ENCODE results near the gene B3GNT5. TPM values are rescaled to one million over a fixed set of nuclear protein-coding genes. Genes with fewer than 3 reads are reported as not detected.

The B3GNT5 gene
- polyA plus RNA-seq, 1 donor: 81.4 TPM

- no peak overlapping the region for H3K4me3 ChIP-seq (ENCODE audit: low read length)
- no peaks in the 10 kb centered on the region for H3K9me3 ChIP-seq (ENCODE audit: control insufficient read depth, low read depth, low read length)
- no CpG with 5 or more reads among the region's 2 CpGs for WGBS (ENCODE audit: insufficient coverage, low lambda C conversion rate)
- H3K27me3 ChIP-seq (ENCODE audit: control insufficient read depth, insufficient read depth, low read length): no peaks in the 10 kb centered on the region
- H3K36me3 ChIP-seq (ENCODE audit: control insufficient read depth, insufficient read depth, low read length): peaks cover 3% of the 10 kb centered on the region
- H3K4me1 ChIP-seq (ENCODE audit: control insufficient read depth, insufficient read depth, low read length): no peaks in the 10 kb centered on the region
- no peak overlapping the region for H3K27ac ChIP-seq (ENCODE audit: low read length)
- DNase-seq: peak in 1 of 2 donors; percentile 69
Measured at GRCh38 chr3:183275418-183275817, 22.4 kb downstream of the B3GNT5 start.

GRCh38 chr3:183275937-183276336 lies 22.9 kb downstream of the B3GNT5 start:
- Histone ChIP-seq H3K27ac (ENCODE audit: low read length) (no peak overlapping the region), H3K9me3 (ENCODE audit: control insufficient read depth, low read depth, low read length) (no peaks in the 10 kb centered on the region), H3K36me3 (ENCODE audit: control insufficient read depth, insufficient read depth, low read length) (no peaks in the 10 kb centered on the region), H3K27me3 (ENCODE audit: control insufficient read depth, insufficient read depth, low read length) (no peaks in the 10 kb centered on the region), H3K4me3 (ENCODE audit: low read length) (no peak overlapping the region), H3K4me1 (ENCODE audit: control insufficient read depth, insufficient read depth, low read length) (no peaks in the 10 kb centered on the region)
- DNase-seq: no peak
- 71% methylated on average over 1 of the region's 3 CpGs for WGBS (ENCODE audit: insufficient coverage, low lambda C conversion rate)

- no CpG with 5 or more reads among the region's 5 CpGs for WGBS (ENCODE audit: insufficient coverage, low lambda C conversion rate)
Measured at GRCh38 chr3:183277260-183277659, 24.2 kb downstream of the B3GNT5 start.

GRCh38 chr3:183278479-183279088 lies 25.5 kb downstream of the B3GNT5 start:
- H3K4me1 ChIP-seq (ENCODE audit: control insufficient read depth, insufficient read depth, low read length): no peaks in the 10 kb centered on the region
- no peaks in the 10 kb centered on the region for H3K9me3 ChIP-seq (ENCODE audit: control insufficient read depth, low read depth, low read length)
- no peak overlapping the region for H3K4me3 ChIP-seq (ENCODE audit: low read length)
- peak in 1 of 2 donors; percentile 65 for DNase-seq
- no peaks in the 10 kb centered on the region for H3K36me3 ChIP-seq (ENCODE audit: control insufficient read depth, insufficient read depth, low read length)
- peak overlapping the region; percentile 11 for H3K27ac ChIP-seq (ENCODE audit: low read length)
- H3K27me3 ChIP-seq (ENCODE audit: control insufficient read depth, insufficient read depth, low read length): no peaks in the 10 kb centered on the region
- 69% methylated on average over 3 of the region's 4 CpGs for WGBS (ENCODE audit: insufficient coverage, low lambda C conversion rate)

More at GRCh38 chr3:183277260-183277659, 24.2 kb downstream of the B3GNT5 start:
- Histone ChIP-seq H3K9me3 (ENCODE audit: control insufficient read depth, low read depth, low read length) (no peaks in the 10 kb centered on the region), H3K36me3 (ENCODE audit: control insufficient read depth, insufficient read depth, low read length) (no peaks in the 10 kb centered on the region), H3K4me3 (ENCODE audit: low read length) (no peak overlapping the region), H3K27me3 (ENCODE audit: control insufficient read depth, insufficient read depth, low read length) (no peaks in the 10 kb centered on the region), H3K4me1 (ENCODE audit: control insufficient read depth, insufficient read depth, low read length) (no peaks in the 10 kb centered on the region), H3K27ac (ENCODE audit: low read length) (no peak overlapping the region)
- no peak for DNase-seq

GRCh38 chr3:183279371-183279770 lies 26.3 kb downstream of the B3GNT5 start:
- H3K9me3 ChIP-seq (ENCODE audit: control insufficient read depth, low read depth, low read length): no peaks in the 10 kb centered on the region
- no peaks in the 10 kb centered on the region for H3K36me3 ChIP-seq (ENCODE audit: control insufficient read depth, insufficient read depth, low read length)
- no peak overlapping the region for H3K27ac ChIP-seq (ENCODE audit: low read length)
- no peak for DNase-seq
- no peaks in the 10 kb centered on the region for H3K27me3 ChIP-seq (ENCODE audit: control insufficient read depth, insufficient read depth, low read length)
- H3K4me3 ChIP-seq (ENCODE audit: low read length): no peak overlapping the region
- WGBS (ENCODE audit: insufficient coverage, low lambda C conversion rate): no CpG with 5 or more reads among the region's 3 CpGs
- no peaks in the 10 kb centered on the region for H3K4me1 ChIP-seq (ENCODE audit: control insufficient read depth, insufficient read depth, low read length)

GRCh38 chr3:183281126-183281797 lies 28.2 kb downstream of the B3GNT5 start:
- H3K9me3 ChIP-seq (ENCODE audit: control insufficient read depth, low read depth, low read length): no peaks in the 10 kb centered on the region
- H3K4me1 ChIP-seq (ENCODE audit: control insufficient read depth, insufficient read depth, low read length): no peaks in the 10 kb centered on the region
- H3K4me3 ChIP-seq (ENCODE audit: low read length): no peak overlapping the region
- 100% methylated on average over 2 of the region's 8 CpGs for WGBS (ENCODE audit: insufficient coverage, low lambda C conversion rate)
- H3K27ac ChIP-seq (ENCODE audit: low read length): no peak overlapping the region
- DNase-seq: no peak
- H3K36me3 ChIP-seq (ENCODE audit: control insufficient read depth, insufficient read depth, low read length): no peaks in the 10 kb centered on the region
- no peaks in the 10 kb centered on the region for H3K27me3 ChIP-seq (ENCODE audit: control insufficient read depth, insufficient read depth, low read length)

- WGBS (ENCODE audit: insufficient coverage, low lambda C conversion rate): no CpG with 5 or more reads among the region's 2 CpGs
- Histone ChIP-seq H3K27ac (ENCODE audit: low read length) (no peak overlapping the region), H3K36me3 (ENCODE audit: control insufficient read depth, insufficient read depth, low read length) (no peaks in the 10 kb centered on the region), H3K4me3 (ENCODE audit: low read length) (no peak overlapping the region), H3K27me3 (ENCODE audit: control insufficient read depth, insufficient read depth, low read length) (no peaks in the 10 kb centered on the region), H3K4me1 (ENCODE audit: control insufficient read depth, insufficient read depth, low read length) (no peaks in the 10 kb centered on the region), H3K9me3 (ENCODE audit: control insufficient read depth, low read depth, low read length) (no peaks in the 10 kb centered on the region)
- no peak for DNase-seq
Measured at GRCh38 chr3:183283886-183284285, 30.8 kb downstream of the B3GNT5 start.

GRCh38 chr3:183284570-183284969 lies 31.5 kb downstream of the B3GNT5 start:
- no CpG with 5 or more reads among the region's 3 CpGs for WGBS (ENCODE audit: insufficient coverage, low lambda C conversion rate)
- no peak overlapping the region for H3K4me3 ChIP-seq (ENCODE audit: low read length)
- H3K36me3 ChIP-seq (ENCODE audit: control insufficient read depth, insufficient read depth, low read length): no peaks in the 10 kb centered on the region
- H3K27ac ChIP-seq (ENCODE audit: low read length): no peak overlapping the region
- no peaks in the 10 kb centered on the region for H3K27me3 ChIP-seq (ENCODE audit: control insufficient read depth, insufficient read depth, low read length)
- H3K9me3 ChIP-seq (ENCODE audit: control insufficient read depth, low read depth, low read length): no peaks in the 10 kb centered on the region
- no peaks in the 10 kb centered on the region for H3K4me1 ChIP-seq (ENCODE audit: control insufficient read depth, insufficient read depth, low read length)
- DNase-seq: no peak

- Histone ChIP-seq H3K4me1 (ENCODE audit: control insufficient read depth, insufficient read depth, low read length) (no peaks in the 10 kb centered on the region), H3K36me3 (ENCODE audit: control insufficient read depth, insufficient read depth, low read length) (no peaks in the 10 kb centered on the region), H3K9me3 (ENCODE audit: control insufficient read depth, low read depth, low read length) (no peaks in the 10 kb centered on the region), H3K27ac (ENCODE audit: low read length) (no peak overlapping the region), H3K27me3 (ENCODE audit: control insufficient read depth, insufficient read depth, low read length) (no peaks in the 10 kb centered on the region), H3K4me3 (ENCODE audit: low read length) (no peak overlapping the region)
- WGBS (ENCODE audit: insufficient coverage, low lambda C conversion rate): no CpG with 5 or more reads among the region's 1 CpG
- DNase-seq: peak in 1 of 2 donors; percentile 49
Measured at GRCh38 chr3:183285318-183285717, 32.3 kb downstream of the B3GNT5 start.

GRCh38 chr3:183285828-183286457 lies 32.9 kb downstream of the B3GNT5 start:
- no CpG with 5 or more reads among the region's 10 CpGs for WGBS (ENCODE audit: insufficient coverage, low lambda C conversion rate)
- DNase-seq: peak; percentile 56 to 59
- Histone ChIP-seq H3K27ac (ENCODE audit: low read length) (no peak overlapping the region), H3K4me3 (ENCODE audit: low read length) (no peak overlapping the region), H3K9me3 (ENCODE audit: control insufficient read depth, low read depth, low read length) (no peaks in the 10 kb centered on the region), H3K27me3 (ENCODE audit: control insufficient read depth, insufficient read depth, low read length) (no peaks in the 10 kb centered on the region), H3K4me1 (ENCODE audit: control insufficient read depth, insufficient read depth, low read length) (no peaks in the 10 kb centered on the region), H3K36me3 (ENCODE audit: control insufficient read depth, insufficient read depth, low read length) (no peaks in the 10 kb centered on the region)

Data from large intestine (tissue), 3 donors.